ENCODE measurements around the gene PDIA5. TPM values are rescaled to one million over a fixed set of nuclear protein-coding genes. Genes with fewer than 3 reads are reported as not detected.

Gene PDIA5
- total RNA-seq, 1 experiment from 2014 or later: 50.8 TPM

DNA sequence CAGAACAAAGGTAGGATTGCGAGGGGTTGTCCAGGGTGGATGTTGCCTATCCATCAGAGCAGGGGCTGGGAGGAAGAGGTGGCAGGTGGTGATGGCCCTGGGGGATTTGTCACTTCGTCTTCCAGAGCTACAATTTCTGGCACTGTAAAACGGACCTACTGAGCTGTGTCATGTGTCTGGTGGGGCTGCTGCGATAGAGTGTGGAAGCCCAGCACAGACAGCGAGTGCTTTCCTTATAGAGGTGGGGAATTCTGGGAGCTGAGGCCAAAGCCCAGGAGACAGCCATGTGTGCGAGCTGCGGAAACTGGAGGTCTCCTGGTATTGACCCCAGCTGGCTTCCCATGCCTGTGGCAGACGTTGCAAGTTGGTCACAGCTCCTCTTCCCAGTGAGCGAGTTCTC is 73.7 kb downstream of the PDIA5 start (continued):
- TF ChIP-seq, protein P1, sequence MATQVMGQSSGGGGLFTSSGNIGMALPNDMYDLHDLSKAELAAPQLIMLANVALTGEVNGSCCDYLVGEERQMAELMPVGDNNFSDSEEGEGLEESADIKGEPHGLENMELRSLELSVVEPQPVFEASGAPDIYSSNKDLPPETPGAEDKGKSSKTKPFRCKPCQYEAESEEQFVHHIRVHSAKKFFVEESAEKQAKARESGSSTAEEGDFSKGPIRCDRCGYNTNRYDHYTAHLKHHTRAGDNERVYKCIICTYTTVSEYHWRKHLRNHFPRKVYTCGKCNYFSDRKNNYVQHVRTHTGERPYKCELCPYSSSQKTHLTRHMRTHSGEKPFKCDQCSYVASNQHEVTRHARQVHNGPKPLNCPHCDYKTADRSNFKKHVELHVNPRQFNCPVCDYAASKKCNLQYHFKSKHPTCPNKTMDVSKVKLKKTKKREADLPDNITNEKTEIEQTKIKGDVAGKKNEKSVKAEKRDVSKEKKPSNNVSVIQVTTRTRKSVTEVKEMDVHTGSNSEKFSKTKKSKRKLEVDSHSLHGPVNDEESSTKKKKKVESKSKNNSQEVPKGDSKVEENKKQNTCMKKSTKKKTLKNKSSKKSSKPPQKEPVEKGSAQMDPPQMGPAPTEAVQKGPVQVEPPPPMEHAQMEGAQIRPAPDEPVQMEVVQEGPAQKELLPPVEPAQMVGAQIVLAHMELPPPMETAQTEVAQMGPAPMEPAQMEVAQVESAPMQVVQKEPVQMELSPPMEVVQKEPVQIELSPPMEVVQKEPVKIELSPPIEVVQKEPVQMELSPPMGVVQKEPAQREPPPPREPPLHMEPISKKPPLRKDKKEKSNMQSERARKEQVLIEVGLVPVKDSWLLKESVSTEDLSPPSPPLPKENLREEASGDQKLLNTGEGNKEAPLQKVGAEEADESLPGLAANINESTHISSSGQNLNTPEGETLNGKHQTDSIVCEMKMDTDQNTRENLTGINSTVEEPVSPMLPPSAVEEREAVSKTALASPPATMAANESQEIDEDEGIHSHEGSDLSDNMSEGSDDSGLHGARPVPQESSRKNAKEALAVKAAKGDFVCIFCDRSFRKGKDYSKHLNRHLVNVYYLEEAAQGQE (IDR thresholded peaks at IDR 0.05; ENCODE audit: low read depth): no peak
- no peak for TF ChIP-seq TCF7L2 (IDR thresholded peaks at IDR 0.05; ENCODE audit: borderline replicate concordance, extremely low read depth, insufficient read depth, insufficient read length)

DNA sequence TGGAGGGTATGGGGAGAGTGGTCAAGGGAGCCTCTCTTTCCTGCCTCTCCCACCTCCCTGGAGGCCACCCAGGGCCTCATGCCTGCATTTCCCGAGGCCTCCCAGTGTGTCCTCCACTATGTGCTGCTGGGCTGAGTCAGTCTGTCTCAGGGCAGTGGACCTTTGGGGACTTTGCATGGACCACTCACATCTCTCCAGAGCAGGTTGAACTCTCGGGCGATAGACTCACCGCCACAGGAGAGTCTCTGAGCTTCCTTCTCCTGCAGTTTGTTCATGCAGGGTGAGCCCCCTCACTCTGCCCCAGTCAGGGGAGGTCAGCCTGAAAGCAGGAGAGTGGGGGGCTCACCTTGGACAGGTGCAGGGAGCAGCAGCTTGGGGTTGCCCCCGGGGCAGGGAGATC is 74.5 kb downstream of the PDIA5 start:
- Histone ChIP-seq H3K4me2 (ENCODE audit: low read length) (no peak overlapping the region), H3K4me1 (ENCODE audit: control insufficient read depth in 1 of 2, insufficient read depth in 2 of 2, low read length in 2 of 2) (peaks cover 5 to 20% of the 10 kb centered on the region in 2 experiments; a peak in 3 of 4 replicates), H4K20me1 (ENCODE audit: insufficient read depth) (no peaks in the 10 kb centered on the region), H3K9me2 (ENCODE audit: insufficient read depth) (no peaks in the 10 kb centered on the region), H2AFZ (ENCODE audit: low read depth, low read length, poor library complexity, severe bottlenecking) (no peak overlapping the region), H3K27me3 (ENCODE audit: insufficient read depth, low read length) (no peaks in the 10 kb centered on the region), H3K79me2 (ENCODE audit: insufficient read depth, low read length) (no peaks in the 10 kb centered on the region; the same call in 1 of the 2 replicates), H3K4me3 (replicated peaks in 1 of 2; ENCODE audit: low read depth in 1 of 2, low read length in 2 of 2) (no peak overlapping the region), H3K9me3 (ENCODE audit: control insufficient read depth in 1 of 2, insufficient read depth in 1 of 2, low read depth in 1 of 2, low read length in 2 of 2) (no peaks in the 10 kb centered on the region), H3K36me3 (ENCODE audit: control insufficient read depth in 1 of 2, insufficient read depth in 2 of 2, low read length in 2 of 2) (peaks cover 10 to 11% of the 10 kb centered on the region in 2 experiments; a peak in 3 of 4 replicates), H3K27ac (ENCODE audit: low read depth, low read length) (no peak overlapping the region), H3K9ac (ENCODE audit: low read length) (no peak overlapping the region)
- intact Hi-C loops (cut with micrococcal nuclease): no loop called here
- ChIA-PET RAD21 (ENCODE audit: low non-redundant PET in 1 of 2, low total read pairs in 2 of 2, uncharacterized antibody in 2 of 2, unreplicated experiment in 2 of 2) (no interaction called here), POLR2A (no interaction called here), CTCF (no interaction called here)
- no peak for TF ChIP-seq CBX3 (IDR thresholded peaks at IDR 0.05; ENCODE audit: low read depth)
- no peak for TF ChIP-seq CEBPB (IDR thresholded peaks at IDR 0.05; ENCODE audit: low read depth)
- no peak for TF ChIP-seq ZFX (IDR thresholded peaks at IDR 0.05)
- no peak for TF ChIP-seq YY1 (IDR thresholded peaks at IDR 0.05; ENCODE audit: extremely low read depth, insufficient replicate concordance, low read depth, low read length)
- no peak for TF ChIP-seq JUND (IDR thresholded peaks at IDR 0.05)
- TF ChIP-seq, protein P2, sequence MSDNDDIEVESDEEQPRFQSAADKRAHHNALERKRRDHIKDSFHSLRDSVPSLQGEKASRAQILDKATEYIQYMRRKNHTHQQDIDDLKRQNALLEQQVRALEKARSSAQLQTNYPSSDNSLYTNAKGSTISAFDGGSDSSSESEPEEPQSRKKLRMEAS (IDR thresholded peaks at IDR 0.05): no peak
- TF ChIP-seq POLR2A (IDR thresholded peaks at IDR 0.05; ENCODE audit: borderline replicate concordance, extremely low read depth, insufficient read depth, insufficient read length): no peak
- TF ChIP-seq EZH2phosphoT487 (IDR thresholded peaks at IDR 0.05; ENCODE audit: borderline replicate concordance): no peak
- no peak for TF ChIP-seq FOSL1 (IDR thresholded peaks at IDR 0.05; ENCODE audit: low read depth)
- no peak for TF ChIP-seq EZH2 (IDR thresholded peaks at IDR 0.05)
- TF ChIP-seq, protein P1 (IDR thresholded peaks at IDR 0.05; ENCODE audit: low read depth): no peak
- TF ChIP-seq SIN3A (IDR thresholded peaks at IDR 0.05; ENCODE audit: low read depth): no peak
- no peak for TF ChIP-seq SP1 (IDR thresholded peaks at IDR 0.05; ENCODE audit: low read depth)
- TF ChIP-seq EGR1 (IDR thresholded peaks at IDR 0.05; ENCODE audit: low read depth): no peak
- TF ChIP-seq POLR2AphosphoS5 (IDR thresholded peaks at IDR 0.05; ENCODE audit: low read depth, low read length): no peak
- no peak for TF ChIP-seq SRF (IDR thresholded peaks at IDR 0.05; ENCODE audit: low read depth)
- TF ChIP-seq, protein P3, sequence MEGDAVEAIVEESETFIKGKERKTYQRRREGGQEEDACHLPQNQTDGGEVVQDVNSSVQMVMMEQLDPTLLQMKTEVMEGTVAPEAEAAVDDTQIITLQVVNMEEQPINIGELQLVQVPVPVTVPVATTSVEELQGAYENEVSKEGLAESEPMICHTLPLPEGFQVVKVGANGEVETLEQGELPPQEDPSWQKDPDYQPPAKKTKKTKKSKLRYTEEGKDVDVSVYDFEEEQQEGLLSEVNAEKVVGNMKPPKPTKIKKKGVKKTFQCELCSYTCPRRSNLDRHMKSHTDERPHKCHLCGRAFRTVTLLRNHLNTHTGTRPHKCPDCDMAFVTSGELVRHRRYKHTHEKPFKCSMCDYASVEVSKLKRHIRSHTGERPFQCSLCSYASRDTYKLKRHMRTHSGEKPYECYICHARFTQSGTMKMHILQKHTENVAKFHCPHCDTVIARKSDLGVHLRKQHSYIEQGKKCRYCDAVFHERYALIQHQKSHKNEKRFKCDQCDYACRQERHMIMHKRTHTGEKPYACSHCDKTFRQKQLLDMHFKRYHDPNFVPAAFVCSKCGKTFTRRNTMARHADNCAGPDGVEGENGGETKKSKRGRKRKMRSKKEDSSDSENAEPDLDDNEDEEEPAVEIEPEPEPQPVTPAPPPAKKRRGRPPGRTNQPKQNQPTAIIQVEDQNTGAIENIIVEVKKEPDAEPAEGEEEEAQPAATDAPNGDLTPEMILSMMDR (IDR thresholded peaks at IDR 0.05 in 2 of 3, conservative IDR thresholded peaks at IDR 0.05 in 1 of 3; ENCODE audit: borderline replicate concordance in 1 of 3, insufficient read depth in 1 of 3, low read depth in 2 of 3, low read length in 2 of 3): no peak
- no peak for TF ChIP-seq ELF1 (IDR thresholded peaks at IDR 0.05; ENCODE audit: borderline replicate concordance, low read depth)
- ATAC-seq (no peak), DNase-seq (ENCODE audit: low read depth, low spot score) (no peak)
- BruUV-seq (replicated peaks): no TSS peak

Measured in HCT116 (cell line).